Measurements from ENCODE around the gene POLD4. TPM values are rescaled to one million over a fixed set of nuclear protein-coding genes. Genes with fewer than 3 reads are reported as not detected.
A peak's percentile ranks its signal among the peaks of the same experiment; 100 is the strongest.

The POLD4 gene
- total RNA-seq, 1 donor from 2014 or later = 32.0 TPM

DNA sequence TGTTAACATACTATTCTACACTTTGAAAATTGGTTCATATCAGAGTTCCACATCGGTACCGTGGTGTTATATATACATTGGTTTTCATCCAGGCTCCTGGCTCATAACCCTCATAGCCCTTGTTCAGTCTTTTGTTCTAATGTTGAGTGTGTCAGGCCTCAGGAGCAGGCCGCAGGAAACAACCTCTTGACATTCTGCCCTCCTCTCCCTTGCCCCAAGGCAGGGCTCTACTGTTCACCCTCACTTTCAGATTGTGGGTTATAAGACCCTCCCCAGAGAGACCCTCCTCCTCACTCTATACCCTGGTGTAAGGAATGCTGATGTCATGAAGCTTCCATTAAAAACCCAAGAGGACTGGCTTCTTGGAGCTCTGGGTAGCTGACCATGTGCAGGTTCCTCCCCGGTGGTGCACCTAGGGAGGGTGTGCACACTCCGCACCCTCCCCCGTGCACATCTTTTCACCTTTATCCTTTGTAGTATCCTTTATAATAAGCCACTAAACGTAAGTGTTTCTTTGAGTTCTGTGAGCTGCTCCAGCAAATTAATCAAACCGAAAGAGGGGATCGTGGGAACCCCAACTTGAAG, 37.9 kb downstream of the POLD4 start:
- no peaks in the 10 kb centered on the region for H3K36me3 Mint-ChIP-seq
- TF ChIP-seq, protein P1, sequence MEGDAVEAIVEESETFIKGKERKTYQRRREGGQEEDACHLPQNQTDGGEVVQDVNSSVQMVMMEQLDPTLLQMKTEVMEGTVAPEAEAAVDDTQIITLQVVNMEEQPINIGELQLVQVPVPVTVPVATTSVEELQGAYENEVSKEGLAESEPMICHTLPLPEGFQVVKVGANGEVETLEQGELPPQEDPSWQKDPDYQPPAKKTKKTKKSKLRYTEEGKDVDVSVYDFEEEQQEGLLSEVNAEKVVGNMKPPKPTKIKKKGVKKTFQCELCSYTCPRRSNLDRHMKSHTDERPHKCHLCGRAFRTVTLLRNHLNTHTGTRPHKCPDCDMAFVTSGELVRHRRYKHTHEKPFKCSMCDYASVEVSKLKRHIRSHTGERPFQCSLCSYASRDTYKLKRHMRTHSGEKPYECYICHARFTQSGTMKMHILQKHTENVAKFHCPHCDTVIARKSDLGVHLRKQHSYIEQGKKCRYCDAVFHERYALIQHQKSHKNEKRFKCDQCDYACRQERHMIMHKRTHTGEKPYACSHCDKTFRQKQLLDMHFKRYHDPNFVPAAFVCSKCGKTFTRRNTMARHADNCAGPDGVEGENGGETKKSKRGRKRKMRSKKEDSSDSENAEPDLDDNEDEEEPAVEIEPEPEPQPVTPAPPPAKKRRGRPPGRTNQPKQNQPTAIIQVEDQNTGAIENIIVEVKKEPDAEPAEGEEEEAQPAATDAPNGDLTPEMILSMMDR (IDR thresholded peaks at IDR 0.05; ENCODE audit: unreplicated experiment) = no peak
- H3K27ac Mint-ChIP-seq = no peak overlapping the region
- H3K27me3 Mint-ChIP-seq (ENCODE audit: low read depth) = peaks cover 4% of the 10 kb centered on the region
- H3K9me3 Mint-ChIP-seq = no peaks in the 10 kb centered on the region
- H3K4me3 Mint-ChIP-seq = peak overlapping the region; percentile 56
- peaks cover 16% of the 10 kb centered on the region for H3K4me1 Mint-ChIP-seq
- DNase-seq (ENCODE audit: low spot score in 2 of 2, unreplicated experiment in 2 of 2) = no peak

DNA sequence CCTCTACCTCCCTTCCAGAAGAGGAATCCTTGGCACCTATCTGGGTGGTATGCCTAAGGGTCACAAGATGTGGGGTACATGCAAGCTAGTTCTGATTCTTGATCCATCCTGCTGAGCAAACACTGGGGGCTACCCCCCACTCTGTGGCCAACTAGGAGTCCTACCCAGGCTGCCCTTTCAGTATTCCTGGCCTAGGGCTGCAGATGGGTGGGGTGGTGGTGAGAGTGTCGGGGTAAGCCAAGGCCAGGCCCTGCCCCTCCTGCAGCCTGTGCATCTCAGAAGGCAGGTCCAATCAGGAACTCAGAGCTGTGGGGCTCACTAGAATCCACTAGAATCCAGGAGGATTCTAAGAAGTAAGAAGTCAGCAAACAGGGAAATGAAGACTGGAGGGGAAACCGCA, 39.1 kb downstream of the POLD4 start:
- DNase-seq (ENCODE audit: low spot score in 2 of 2, unreplicated experiment in 2 of 2) = no peak
- no peak overlapping the region for H3K4me3 Mint-ChIP-seq
- no peaks in the 10 kb centered on the region for H3K9me3 Mint-ChIP-seq
- H3K36me3 Mint-ChIP-seq = peaks cover 1% of the 10 kb centered on the region
- H3K4me1 Mint-ChIP-seq = peaks cover 16% of the 10 kb centered on the region
- H3K27me3 Mint-ChIP-seq (ENCODE audit: low read depth) = peaks cover 4% of the 10 kb centered on the region
- H3K27ac Mint-ChIP-seq = no peak overlapping the region
- TF ChIP-seq, protein P1 (IDR thresholded peaks at IDR 0.05; ENCODE audit: unreplicated experiment) = no peak

- peaks cover 1% of the 10 kb centered on the region for H3K36me3 Mint-ChIP-seq
- H3K27ac Mint-ChIP-seq = peak overlapping the region; percentile 61
- TF ChIP-seq, protein P1 (IDR thresholded peaks at IDR 0.05; ENCODE audit: unreplicated experiment) = no peak
- no peak overlapping the region for H3K4me3 Mint-ChIP-seq
- no peaks in the 10 kb centered on the region for H3K9me3 Mint-ChIP-seq
- H3K4me1 Mint-ChIP-seq = peaks cover 10% of the 10 kb centered on the region
- no peaks in the 10 kb centered on the region for H3K27me3 Mint-ChIP-seq (ENCODE audit: low read depth)
- DNase-seq (ENCODE audit: low spot score in 2 of 2, unreplicated experiment in 2 of 2) = no peak
Measured at GRCh38 chr11:67313125-67313890, 40.0 kb downstream of the POLD4 start.

DNA sequence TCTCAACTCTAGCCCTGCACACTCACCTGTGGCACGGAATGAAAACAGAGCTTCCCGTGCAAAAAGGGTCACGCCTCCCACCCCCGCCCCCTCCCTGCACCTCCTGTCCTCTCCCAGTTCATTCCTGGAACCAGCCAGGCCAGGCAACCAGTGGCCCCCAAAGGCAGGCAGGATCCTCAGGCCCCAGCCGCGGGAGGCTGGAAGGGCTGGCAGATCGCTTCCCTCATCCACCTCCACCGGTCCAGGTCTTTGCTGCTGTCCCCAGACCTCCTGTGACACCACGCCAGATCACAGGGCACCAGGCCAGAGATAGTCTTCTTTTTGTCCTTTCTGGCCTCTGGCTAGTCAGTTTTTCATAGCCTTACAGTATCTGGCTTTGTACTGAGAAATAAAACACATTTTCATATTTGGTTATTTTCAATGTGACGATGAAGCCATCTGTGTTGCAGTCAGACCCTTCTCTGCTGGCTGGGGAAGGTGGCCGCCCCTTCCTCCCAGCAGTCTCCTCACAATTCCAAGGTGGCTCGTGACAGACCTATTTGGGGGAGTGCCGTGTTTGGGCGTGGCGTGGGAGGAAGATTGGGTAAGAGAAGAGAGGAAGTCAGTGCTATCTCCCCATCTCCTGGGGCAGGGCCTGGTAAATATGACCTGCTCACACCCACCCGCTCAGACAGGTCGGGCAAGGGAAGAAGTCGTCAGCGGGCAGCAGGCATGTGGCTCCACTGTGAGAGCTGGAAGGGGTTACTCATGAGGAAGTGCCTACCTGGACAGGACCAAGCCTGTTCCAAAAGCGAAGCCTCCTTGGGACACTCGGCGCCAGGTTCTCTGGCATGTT, 40.9 kb downstream of the POLD4 start:
- TF ChIP-seq, protein P1 (IDR thresholded peaks at IDR 0.05; ENCODE audit: unreplicated experiment) = no peak
- Mint-ChIP-seq H3K27ac (peak overlapping the region; percentile 66), H3K36me3 (peaks cover 1% of the 10 kb centered on the region), H3K4me3 (no peak overlapping the region), H3K4me1 (peaks cover 8% of the 10 kb centered on the region), H3K9me3 (no peaks in the 10 kb centered on the region), H3K27me3 (ENCODE audit: low read depth) (no peaks in the 10 kb centered on the region)
- no peak for DNase-seq (ENCODE audit: low spot score in 2 of 2, unreplicated experiment in 2 of 2)

DNA sequence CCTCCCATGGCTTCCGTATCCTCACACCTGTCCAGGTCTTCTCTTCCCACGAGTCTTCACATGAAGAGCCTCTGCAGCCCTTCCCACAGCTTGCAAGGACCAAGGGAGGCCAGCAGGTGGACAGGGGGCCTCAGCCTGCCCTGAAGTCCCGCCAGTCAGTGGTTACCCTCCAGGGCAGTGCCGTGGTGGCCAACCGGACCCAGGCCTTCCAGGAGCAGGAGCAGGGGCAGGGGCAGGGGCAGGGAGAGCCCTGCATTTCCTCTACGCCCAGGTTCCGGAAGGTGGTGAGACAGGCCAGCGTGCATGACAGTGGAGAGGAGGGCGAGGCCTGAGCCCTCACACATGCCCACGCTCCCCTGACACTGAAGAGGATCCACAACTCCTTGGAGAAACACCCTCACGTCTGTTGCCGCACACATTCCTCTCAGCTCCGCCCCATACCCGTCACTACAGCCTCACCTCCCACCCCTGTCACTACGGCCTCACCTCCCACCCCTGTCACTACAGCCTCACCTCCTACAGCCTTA, 41.7 kb downstream of the POLD4 start:
- DNase-seq (ENCODE audit: low spot score in 2 of 2, unreplicated experiment in 2 of 2) = no peak
- Mint-ChIP-seq H3K27ac (no peak overlapping the region), H3K9me3 (no peaks in the 10 kb centered on the region), H3K27me3 (ENCODE audit: low read depth) (no peaks in the 10 kb centered on the region), H3K4me3 (no peak overlapping the region), H3K36me3 (peaks cover 1% of the 10 kb centered on the region), H3K4me1 (peaks cover 6% of the 10 kb centered on the region)
- TF ChIP-seq, protein P1 (IDR thresholded peaks at IDR 0.05; ENCODE audit: unreplicated experiment) = no peak

Measured in mesothelial cell of epicardium (in vitro differentiated cells).